Stromal cell of bone marrow (primary cell): ENCODE measurements around the gene NFILZ.

Source experiments
- DNase-seq: peaks from one replicate; pipeline ENCODE4 v3.0.0-alpha.2; 2012; ENCODE audit warnings: low read depth

Gene NFILZ

DNA sequence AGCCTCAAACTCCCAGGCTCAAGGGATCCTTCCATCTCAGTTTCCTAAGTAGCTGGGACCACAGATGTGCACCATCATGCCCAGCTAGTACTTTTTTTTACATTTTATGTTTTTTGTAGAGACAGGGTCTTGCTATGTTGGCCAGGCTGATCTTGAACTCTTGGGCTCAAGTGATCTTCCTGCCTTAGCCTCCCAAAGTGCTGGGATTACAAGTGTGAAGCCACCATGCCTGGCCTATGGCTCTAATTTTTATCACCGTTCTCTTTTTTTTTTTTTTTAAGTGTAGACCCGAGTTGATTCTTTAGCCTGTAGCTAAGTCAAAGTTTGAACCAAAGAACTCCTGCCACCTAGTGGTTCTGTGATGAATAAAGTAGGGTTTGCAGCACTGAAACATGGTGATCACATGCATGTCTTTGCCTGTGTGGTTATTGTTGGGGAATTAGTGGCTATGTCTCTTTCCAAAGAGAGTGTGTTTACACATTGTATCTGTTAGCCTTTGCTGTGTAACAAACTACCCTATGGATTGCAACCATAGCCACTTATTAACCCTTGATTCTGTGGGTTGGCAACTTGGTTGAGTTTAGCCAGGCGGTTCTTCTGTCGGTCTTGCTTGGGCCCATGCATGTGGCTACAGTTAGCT lies 11.6 kb downstream of the NFILZ start:
- peak; percentile 41 for DNase-seq

DNA sequence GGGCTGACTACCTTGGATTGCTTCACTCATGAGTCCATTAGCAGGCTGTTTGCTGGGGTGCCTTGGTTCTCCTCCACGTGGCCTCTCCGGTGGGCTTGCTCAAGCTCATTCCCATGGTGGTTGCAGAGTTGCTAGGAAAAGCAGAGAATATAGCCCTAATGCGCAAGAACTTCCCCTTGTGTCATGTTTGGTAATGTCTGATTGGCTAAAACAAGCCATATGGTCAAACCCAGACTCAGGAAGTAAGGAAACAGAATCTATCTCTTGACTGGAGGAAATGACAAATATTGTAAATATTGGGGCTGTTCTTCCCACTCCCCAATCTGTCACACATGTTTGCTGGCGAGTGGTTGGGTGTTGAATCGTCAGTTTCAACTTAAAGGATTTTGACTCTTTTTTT lies 12.1 kb downstream of the NFILZ start:
- DNase-seq, result no peak

DNA sequence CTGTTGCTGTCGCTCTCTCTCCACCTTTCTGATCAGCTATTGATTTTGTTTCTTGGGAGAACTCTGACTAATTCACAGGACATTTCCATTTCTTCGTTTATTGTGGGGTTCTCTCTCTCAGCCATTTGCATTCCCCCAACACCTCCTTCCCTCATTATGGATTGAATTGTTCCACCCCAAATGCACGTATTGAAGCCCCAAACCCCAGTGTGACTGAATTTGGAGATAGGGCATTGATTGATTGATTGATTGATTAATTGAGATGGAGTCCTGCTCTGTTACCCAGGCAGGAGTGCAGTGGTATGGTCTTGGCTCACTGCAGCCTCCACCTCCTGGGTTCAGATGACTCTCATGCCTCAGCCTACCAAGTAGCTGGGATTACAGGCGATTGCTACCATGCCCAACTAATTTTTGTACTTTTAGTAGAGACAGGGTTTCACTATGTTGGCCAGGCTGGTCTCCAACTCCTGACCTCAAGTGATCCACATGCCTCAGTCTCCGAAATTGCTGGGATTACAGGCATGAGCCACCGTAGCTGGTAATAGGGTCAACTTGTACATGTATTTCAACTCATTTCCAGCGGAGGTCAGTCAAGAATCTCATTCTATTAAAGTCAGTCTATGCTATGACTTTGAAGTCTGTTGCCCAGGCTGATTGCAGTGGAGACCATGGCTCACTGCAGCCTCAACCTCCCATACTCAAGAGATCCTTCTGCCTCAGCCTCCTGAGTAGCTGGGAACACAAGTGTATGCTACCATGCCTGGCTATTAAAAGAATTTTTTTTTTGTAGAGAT lies 13.6 kb downstream of the NFILZ start:
- no peak for DNase-seq

DNA sequence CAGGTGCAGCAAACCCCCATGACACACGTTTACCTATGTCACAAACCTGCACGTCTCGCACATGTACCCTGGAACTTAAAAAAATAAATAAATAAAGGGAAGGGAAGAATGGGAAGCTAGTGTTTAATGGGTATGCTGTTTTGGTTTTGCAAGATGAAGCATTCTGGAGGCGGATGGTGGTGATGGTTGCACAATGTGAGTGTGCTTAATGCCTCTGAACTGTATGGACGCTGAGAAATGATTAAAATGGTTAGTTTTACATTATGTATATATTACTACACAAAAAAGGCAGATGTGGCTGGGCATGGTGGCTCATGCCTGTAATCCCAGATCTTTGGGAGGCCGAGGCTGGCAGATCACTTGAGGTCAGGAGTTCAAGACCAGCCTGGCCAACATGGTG lies 17.8 kb downstream of the NFILZ start:
- DNase-seq, result no peak

DNA sequence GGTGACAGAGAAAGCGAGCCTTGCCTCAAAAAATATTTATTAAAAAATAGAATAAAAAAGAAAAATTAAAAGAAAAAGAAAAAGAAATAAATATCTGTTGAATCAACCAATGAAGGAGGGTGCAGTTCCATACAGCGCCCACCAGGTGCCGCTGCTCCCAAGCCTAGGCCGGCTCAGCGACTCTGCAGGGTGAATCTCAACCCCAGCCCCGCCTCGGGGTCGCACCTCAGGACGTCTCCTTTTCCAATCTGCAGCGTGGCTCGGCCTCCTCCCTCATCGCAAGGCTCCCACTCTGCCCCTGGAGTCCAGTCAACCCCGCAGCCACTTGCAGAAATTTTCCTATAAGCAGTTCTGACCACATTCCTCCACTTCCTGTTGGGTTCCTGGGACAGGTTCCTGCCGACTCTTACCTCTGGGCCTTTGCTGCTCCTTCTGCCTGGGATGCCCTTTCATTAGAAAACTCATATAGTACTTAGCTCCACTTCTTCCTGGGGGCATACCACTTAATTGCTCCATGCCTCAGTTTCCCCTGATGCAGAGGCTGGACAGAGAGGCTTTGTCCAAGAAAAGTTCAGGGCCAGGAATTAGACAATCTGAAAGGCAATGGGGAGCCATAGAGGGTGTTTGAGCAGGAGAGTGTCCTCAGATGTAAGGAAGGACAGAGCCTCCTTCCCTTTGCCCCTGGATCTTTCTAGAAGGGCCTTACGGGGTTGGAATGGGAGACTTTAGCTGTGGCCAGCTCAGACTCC lies 24.3 kb downstream of the NFILZ start:
- DNase-seq, result no peak

DNA sequence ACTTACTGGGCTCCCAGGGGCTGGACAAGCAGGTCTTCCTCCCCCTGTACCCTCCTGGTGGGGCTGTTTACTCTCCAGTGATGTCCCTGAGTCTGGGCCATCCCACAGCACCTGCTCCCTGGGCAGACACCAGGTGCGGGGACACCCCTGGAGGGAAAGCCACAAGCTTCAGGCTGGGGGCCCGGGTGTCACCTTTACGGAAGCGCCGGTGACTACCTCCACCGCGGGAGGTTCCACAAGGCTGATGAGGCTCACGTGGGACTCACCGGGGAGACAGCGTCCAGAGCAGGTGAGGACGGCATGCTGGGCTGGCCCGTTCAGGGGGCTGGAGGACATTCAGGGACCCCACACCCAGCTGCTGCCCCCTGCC lies 24.9 kb downstream of the NFILZ start:
- DNase-seq, result no peak

DNA sequence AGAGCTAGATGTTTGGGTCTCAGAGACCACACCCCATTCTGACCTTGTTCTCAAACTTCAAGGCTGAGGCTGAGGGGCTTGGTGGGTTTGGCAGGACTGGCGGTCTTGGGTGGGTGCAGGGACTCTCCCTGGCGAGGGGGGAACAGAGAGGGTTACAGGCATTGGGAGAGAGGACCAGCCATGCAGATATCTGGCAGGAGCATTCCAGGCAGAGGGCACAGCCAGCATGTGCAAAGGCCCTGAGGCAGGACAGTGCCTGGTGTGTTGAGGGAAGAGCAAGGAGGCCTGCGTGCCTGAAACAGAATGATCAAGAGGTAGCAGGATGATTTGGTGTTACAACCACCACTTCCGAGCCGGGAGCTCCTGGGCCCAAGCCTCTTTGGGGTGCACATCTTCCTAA lies 27.4 kb downstream of the NFILZ start:
- DNase-seq, result no peak

DNA sequence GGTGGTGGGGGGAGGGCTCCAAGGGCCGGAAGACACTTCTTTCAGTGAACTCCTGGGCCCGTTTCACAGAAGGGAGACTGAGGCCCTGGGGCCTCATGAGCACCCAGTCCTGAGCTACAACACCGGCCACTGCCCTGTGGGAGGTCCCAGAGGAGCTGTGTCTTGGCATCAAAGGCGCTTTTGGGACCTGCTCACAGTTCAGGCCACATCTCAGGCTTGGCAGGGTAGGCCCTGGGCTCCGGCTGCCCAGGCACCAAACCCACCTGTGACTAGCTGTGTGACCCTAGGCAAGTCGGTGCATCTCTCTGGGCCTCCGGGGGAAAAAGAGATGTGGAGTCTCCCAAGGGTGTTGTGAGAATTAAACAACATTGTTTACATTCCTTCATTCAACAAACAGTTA lies 29.5 kb downstream of the NFILZ start:
- DNase-seq, result no peak

DNA sequence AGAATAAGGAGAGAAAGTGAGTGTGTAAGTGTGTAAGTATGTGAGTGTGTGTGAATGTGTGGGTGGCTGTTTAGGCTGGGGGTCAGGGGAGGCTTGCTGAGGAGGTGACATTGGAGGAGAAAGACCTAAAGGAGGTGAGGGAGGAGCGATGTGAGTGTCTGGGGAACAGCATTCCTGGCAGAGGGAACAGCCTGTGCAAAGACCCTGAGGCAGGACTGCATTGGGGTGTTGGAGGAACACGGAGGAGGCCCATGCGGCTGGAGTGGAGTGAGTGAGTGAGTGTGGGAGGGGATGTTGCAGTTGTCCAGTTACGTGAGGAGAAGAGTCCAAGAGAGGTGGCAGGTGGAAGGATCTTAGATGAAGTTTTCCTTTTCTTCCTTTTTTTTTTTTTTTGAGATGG lies 31.8 kb downstream of the NFILZ start:
- no peak for DNase-seq

DNA sequence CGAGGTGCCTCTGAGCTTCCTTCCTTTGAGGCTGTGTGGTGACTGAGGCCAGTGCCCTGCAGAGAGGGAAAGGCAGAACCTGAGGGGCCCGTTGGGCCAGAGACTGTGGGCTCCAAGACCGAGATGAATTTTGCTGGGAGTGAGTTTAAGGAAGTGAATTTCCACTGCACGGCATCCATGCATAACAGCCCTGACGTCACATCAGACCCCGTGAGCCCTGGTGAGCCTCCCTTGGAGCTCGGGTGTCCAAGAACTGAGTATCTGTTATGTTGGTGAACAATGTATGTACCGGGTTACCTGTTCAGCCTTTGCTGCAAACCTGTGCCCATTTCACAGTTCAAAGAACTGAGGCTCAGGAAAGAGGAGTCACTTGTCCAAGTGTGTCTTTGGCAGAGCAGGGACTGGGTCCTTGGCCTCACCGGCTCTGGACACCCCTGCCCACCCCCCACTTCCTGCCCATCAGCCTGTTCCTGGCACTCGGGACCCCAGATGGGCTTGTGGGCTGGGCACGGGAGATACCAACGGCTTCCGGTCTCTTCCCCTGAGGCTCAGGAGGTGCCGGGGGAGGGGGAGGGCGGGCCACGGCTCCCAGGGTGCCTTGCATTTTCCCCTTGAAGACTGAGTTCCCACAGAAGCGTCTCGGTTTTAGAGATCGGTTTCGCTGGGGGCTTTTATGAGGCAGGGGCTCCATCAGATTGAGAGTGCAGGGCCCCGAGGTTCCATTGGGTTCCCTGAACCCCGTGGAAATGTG lies 33.7 kb downstream of the NFILZ start:
- no peak for DNase-seq

DNA sequence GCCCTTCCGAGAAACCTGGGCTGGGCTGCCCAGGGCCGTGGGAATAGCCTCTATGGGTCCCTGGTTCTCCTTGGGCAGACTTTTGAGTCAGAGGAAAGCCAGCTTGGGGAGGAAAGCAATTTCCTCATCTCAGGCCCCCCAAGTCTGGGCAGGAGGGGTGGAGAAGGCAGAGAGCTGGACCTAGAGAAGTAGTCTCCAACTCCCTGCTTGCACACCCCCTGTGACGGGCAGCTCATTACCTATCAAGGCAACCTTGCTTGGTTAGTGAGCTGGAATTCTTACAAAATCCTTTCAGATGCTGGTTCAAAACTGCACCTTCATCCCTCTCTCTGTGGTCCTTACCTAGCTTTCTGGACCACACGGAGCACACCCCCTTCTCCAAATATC lies 34.2 kb downstream of the NFILZ start:
- DNase-seq, result no peak

DNA sequence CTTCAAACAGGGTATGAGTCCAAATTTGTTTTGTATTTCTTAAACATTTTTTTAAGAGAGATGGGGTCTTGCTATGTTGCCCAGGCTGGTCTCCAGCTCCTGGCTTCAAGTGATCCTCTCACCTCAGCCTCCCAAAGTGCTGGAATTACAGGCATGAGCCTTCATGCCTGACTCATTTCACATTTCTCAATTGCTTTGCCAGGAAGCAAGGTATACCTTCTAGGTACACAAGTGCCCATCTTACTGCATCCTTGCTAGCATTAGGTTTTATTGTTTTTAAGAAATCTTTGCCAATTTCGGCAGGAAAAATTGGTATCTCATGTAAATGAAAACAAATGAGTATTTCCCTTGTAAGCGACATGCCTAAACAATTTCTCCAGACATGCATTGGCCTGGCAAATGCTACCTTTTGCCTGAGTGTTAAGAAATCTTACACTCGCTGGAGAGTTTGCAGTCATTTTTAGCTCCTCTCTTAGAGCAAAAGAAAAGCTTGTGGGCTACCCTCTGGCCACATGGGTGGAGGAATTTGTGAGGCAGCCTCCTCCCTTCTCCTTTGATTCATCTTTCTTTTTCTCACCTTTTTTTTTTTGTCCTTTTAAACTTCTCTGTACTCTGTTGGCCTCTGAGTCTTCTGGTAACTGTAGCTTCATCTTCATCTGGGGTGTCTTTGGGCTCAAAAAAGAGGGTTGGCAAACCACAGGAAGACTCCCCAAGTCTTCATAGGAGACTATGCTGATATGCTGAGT lies 35.2 kb downstream of the NFILZ start:
- no peak for DNase-seq

DNA sequence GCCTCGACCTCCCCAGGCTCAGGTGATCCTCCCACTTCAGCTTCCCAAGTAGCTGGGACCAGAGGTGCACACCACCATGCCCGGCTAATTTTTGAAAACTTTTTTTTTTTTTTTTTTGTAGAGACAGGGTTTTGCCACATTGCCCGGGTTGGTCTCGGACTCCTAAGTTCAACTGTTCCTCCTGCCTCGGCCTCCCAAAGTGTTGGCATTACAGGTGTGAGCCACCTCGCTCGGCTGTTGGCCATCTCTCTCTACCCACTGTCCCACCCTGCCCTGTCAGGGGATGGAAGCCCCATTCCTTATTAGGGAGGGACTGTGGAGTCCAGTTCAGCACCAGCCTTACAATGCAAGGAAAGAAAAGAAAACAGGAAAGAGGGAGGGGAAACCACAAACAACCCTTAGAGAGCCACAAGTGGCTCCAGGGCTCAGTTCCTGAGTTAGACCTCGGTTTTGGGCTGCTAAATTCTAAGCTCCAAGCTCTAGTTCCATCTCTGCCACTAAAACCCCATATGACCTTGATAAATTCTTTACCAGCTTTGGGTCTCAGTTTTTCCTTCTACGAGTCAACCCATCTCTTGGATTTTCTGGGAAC lies 36.5 kb downstream of the NFILZ start:
- DNase-seq, result no peak

DNA sequence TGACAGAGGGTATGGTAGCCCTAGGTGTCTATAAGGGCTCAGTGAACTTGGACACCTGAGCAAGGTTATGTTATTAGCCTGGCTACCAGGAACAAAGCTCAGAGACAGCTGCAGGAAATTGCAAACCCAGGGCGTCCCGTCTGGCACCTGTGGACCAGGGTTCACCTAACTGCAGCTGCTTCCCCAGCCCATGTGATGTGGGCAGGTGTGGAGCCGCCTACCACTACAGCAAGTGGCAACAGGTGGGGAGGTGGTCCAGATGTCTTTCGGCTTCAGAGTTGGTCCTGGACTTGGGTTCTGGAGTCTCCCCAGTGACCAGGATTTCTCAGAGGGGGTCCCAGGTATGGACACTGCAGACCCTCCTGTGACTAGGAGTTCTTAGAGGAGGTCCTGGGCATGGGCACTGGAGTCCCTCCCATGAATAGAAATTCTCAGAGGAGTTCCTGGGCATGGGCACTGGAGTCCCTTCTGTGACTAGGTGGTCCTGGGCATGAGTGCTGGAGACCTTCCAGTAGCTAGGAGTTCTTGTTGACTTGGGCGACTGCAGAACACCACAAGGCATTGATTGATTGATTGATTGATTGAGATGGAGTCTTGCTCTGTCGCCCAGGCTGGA lies 43.0 kb downstream of the NFILZ start:
- no peak for DNase-seq

DNA sequence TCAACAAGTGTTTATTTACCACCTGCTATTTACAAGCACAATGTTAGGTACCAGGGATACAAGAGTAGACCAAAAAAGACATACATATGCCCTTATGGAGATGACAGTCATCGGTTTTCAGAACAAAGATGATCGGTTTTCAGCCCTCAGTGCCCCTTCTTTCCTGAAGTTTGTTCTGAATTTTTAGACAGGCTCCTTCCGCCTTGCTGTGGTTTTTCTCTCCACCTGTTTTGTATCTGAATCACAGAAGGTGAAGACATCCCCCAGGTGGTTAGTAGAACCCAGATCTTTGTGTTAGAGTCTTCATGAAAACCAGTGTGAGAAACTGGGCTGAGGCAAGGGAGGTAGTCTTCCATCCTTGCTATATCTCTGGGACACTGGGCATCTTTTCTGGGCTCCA lies 44.6 kb downstream of the NFILZ start:
- no peak for DNase-seq

DNA sequence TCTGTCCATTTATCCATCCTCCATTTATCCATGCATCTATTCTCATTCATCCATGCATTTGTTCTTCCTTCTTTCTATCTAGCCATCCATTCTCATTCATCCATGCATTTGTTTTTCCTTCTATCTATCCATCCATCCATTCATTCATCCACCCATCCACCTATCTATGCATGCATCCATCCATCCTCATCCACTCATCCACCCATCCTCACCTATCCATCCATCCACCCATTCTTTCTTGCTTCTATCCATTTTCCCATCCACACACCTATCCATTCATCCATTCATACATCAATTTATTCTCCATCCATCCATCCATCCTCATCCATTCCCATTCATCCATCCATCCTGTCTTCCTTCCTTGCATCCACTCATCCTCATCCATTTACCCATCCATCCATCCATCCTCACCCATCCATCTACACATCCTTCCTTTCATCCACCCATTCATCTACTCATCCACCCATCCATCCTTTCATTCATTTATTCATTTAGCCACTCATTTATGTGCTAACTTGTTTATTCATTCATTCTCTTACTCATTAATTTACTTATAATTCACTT lies 47.9 kb downstream of the NFILZ start:
- no peak for DNase-seq
